HG03342 (cell line): ENCODE measurements around the gene SLC6A20.

Experiments
- ATAC-seq: cut with Tn5 transposase; IDR thresholded peaks from one replicate; pipeline ENCODE4 v1.9.1; 2021; ENCODE audit warnings: mild to moderate bottlenecking, moderate library complexity; ENCODE audit not compliant: unreplicated experiment

The SLC6A20 gene

DNA sequence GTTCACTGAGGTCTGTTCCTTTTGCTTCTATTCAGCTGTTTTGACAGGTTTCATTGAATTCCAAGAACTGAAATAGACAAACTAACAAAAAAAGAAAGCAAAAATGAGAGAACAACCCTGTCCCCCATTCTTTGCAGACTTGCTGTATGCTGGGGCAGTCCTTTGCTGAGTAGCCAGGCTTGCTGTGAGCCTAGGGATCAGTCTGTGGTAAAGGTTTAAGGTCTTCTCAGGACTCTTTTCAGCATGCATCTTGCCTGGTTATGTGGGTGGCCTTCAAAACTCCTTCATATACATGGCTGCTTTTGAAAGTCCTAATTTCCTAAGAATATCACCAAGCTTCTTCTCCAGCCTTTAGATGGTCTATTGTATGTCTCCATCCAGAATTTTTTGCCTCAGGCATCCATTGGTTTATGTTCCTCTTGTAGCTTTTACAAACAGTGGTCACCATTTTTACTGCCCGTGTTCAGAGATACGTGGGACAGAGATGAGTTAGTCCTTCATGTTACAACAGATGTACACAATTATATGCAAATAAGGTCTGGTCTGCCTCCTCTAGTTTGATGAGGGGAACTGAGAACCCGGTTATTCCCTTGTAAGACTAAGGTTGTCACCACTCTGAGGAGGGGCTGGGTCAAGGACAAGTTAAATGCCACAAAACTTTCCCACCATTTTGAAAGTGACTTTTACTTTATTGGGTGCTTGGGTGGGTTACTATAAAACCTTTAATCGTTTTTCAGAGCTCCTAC, 65.8 kb downstream of the SLC6A20 start:
- ATAC-seq = no peak

DNA sequence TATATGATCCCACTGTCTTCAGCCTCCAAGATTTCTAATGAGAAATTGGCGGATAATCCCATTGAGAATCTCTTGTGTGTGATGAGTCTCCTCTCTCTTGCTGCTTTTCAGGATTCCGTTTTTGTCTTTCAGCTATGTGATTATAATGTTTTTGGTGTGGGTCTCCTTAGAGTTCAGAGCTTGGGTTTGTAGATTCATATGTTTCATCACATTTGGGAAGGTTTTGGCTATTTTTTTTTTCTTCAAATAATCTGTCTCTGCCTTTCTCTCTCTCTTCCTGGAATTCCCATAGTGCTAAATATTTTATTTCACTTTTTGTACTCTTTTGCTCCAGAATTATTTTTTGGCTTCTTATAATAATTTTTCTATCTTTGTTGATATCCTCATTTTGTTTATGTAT, 66.7 kb downstream of the SLC6A20 start:
- no peak for ATAC-seq

DNA sequence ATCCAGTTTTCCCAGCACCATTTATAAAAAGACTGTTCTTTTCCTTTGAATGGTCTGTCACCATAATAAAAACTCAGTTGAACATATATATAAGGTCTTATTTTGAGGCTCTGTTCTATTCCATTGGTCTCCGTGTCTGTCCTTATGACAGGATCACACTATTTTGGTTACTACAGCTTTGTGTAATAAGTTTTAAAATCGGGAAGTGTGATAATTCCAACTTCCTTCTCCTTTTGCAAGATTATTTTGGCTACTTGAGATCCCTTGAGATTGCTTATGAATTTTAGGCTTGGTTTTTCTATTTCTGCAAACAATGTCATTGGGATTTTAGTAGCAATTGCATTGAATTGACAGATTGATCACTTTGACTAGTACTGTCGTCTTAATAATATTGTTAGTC, 71.4 kb downstream of the SLC6A20 start:
- ATAC-seq = no peak

DNA sequence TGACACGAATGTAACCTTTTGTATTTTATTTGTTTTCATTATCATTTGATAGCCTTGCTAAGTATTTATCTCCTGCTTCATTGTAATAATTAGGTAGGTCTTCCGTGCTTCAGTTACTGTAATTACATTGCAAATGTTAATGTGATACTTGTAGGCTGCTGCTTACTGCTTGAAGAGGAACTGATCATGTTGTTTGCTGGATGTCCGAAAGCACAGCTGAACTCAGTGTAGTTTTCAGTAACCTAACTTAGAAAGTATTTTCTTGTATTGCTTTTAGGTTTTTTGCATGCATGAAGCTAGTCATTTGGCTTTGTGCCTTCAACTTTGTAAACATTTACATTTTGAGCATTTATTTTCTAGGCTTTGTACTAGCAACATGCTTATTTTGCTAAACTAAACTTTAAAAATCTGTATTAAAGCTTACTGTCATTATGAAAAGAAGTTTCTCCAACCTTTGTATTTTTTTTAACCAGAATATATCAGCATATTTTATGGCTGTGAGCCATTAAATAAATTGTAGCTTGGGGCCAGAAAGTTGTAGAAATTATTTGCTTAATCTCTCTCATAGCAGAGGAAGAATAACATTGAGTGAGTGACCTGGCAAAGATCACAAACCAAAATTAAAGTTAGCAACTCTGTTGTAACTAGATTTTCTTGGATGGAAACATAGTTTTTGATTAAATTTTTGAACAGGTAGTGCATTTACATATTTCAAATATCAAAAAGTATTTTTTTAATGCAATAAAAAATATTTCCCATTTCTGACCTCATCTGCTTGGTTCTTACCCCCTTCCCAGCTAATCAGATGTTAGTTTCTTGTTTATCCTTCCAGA, 76.5 kb downstream of the SLC6A20 start:
- ATAC-seq = no peak

DNA sequence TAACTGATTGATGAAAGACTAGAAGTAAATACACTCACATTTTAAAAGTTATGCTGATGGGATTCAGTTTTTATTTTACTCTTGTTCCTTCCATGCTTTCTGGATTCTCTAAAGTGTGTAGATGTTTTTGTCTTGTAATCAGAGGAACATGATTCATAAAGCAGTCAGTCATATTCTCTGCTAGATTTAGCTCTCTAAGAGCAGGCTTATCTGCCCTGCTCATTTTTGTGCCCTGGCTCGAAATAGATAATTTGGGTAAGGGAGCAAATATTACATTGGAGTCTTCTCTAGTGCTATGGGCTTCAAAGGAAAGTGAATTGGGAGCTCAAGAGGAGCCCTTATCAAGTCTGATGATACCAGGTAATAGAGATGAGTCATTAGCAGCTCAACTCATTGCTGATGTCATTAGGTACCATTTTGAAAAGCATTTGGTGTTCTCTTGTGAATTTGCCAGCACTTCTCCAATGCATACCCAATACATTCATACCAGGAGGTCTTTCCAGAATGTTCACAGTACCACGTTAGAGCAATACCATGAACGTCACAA, 79.5 kb downstream of the SLC6A20 start:
- ATAC-seq = no peak

DNA sequence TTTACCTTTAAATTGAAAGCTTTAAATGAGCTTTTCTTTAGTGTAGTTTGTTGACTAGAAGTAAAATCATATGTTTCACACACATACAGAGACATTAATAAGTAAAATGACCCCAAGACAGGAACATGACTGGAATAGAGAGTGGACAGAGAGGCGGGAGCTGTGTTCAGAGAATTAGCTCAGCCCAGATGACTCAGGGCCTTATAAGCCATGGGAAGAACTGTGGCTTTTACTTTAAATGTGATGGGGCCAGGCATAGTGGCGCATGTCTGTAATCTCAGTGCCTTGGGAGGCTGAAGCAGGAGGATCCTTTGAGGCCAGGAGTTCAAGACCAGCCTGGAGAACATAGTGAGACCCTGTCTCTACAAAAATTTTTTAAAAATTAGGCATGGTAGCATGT, 80.4 kb downstream of the SLC6A20 start:
- no peak for ATAC-seq

DNA sequence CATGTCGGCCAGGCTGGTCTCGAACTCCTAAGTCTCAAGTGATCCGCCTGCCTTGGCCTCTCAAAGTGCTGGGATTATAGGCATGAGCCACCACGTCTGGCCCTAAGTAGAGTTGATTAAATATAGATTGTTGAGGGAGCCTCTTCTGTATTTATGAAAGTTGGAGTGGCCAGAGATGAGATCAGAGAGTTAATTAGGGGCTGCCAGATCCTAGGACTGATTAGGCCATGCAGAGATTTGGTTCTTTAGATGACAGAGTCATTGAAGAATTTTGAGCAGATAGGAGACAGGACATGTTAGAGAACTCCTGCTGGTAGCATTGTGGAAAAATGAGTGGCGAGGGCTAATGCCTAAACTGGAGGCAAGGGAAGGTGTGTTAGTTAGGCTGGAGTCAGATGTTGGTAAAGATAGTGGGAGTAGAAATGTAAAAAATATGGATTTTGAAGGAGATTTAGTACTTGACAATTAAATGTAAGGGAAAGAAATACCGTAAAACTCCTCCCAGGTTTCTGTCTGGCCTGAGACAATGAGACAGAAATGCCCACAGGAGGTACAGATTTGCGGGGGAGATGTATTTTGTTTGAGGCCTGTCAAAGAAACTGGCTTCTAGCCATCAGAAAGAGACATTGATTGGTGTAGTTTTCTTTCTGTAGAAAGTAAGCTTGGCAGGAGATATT, 83.8 kb downstream of the SLC6A20 start:
- ATAC-seq = no peak

DNA sequence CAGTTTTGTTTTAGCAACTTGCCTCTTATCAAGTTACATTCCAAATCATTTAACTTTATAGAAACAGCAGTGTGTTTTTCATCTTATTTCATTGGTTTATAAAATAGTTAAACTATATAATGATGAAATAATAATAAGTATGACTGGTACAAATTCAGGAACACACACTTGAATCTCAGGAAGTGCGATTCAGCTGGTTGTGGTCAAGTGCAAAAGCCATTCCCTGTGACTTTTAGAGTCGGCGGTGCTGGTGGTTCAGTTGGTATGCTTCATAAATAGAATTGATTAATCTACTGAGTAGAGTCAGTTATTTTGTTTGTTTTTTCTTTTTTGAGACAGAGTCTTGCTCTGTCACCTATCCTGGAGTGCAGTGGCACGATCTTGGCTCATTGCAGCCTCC, 84.4 kb downstream of the SLC6A20 start:
- no peak for ATAC-seq

DNA sequence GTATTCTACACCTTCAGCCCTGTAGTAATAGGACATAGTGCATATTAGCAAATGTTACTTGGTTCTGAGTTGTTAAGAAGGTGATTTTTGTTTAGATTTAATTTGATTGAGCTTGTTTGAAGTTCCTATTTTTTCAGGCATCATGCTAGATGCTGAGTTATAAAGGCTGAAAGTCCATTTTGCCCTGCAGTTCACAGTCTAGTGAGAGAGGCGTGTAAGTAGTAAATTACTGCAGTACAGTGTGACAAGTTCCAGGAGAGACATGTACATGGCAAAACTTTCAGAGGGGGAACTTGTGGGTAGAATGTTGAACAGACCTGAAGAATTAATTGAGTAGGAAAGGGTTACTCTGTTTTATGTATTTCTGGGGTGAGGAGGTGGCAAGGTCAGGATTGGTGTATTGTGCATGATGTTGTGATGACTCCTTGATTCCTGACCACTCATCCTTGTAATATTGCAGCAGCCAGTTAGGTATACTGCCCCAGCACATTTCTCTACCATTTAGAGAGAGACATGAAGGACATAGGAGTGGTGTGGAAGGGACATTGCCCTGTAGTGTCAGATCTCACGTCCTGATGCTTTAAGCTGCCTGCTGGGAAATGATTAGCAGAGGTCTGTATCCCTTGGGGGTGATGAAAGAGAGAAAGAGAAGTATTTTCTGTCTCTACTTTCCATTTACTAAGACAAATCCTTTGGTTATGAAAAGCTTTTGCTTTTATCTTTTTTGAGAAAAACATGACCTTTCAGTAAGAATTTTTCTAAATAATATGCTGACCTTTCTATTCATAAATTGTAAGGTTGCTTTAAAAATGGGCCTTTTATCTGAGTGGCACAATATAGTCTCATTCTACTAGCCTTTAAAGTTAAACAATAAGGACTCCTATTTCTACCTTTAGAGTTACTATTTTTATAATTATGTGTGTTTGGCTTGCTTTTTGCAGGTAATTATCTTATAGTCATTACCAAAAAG, 90.2 kb downstream of the SLC6A20 start:
- ATAC-seq = no peak
